ENCODE results near the gene TMEM135.

GRCh38 chr11:87181143-87181542 is 143.4 kb downstream of the TMEM135 start:
- TF ChIP-seq POLR2A (IDR thresholded peaks at IDR 0.05), result no peak
- no peak for TF ChIP-seq CTCF (IDR thresholded peaks at IDR 0.05 in 4 of 5, conservative IDR thresholded peaks at IDR 0.05 in 1 of 5)

Measured in gastrocnemius medialis (tissue), 4 donors.